NT2/D1 (cell line): Measurements from ENCODE around the gene TMEM183A.
"Not testable (repeated sequence)": the region's sequence is repeated elsewhere in the genome, so short reads cannot be mapped to it uniquely, and the experiment has no call there.

ENCODE experiments used
- DNase-seq: peaks from one replicate; pipeline ENCODE4 v3.0.0-alpha.2; 2011; ENCODE audit warnings: low read depth, low spot score
- H3K27me3 ChIP-seq: 2 replicates; pipeline ENCODE4 v1.6.0; 2011; ENCODE audit warnings: mild to moderate bottlenecking; ENCODE audit not compliant: insufficient read length, insufficient read depth
- H3K36me3 ChIP-seq: 2 replicates; pipeline ENCODE4 v1.6.1; 2011; ENCODE audit warnings: mild to moderate bottlenecking, low read length, mixed read lengths; ENCODE audit not compliant: insufficient read depth, insufficient read length
- H3K4me1 ChIP-seq: 2 replicates; pipeline ENCODE4 v1.5.1; 2011; ENCODE audit not compliant: insufficient read depth, insufficient read length
- H3K4me3 ChIP-seq: 2 replicates; pipeline ENCODE4 v1.5.1; 2011; ENCODE audit warnings: low read depth; ENCODE audit not compliant: insufficient read length
- H3K9ac ChIP-seq: 2 replicates; pipeline ENCODE4 v1.6.0; 2011; ENCODE audit warnings: low read depth; ENCODE audit not compliant: insufficient read length
- H3K9me3 ChIP-seq: 2 replicates; pipeline ENCODE4 v1.5.1; 2011; ENCODE audit warnings: mild to moderate bottlenecking, low read length; ENCODE audit not compliant: insufficient read depth
- SUZ12 ChIP-seq: IDR thresholded peaks from 2 replicates; pipeline ENCODE4 v1.6.1; 2011; ENCODE audit not compliant: insufficient read length, insufficient read depth; ENCODE audit errors: extremely low read depth
- YY1 ChIP-seq: IDR thresholded peaks from 2 replicates; pipeline ENCODE4 v1.6.1; 2011; ENCODE audit not compliant: insufficient read length, insufficient read depth
- ZNF274 ChIP-seq: IDR thresholded peaks from 2 replicates; pipeline ENCODE4 v1.6.1; 2011; ENCODE audit warnings: mild to moderate bottlenecking, low read depth, low read length

The TMEM183A gene

DNA sequence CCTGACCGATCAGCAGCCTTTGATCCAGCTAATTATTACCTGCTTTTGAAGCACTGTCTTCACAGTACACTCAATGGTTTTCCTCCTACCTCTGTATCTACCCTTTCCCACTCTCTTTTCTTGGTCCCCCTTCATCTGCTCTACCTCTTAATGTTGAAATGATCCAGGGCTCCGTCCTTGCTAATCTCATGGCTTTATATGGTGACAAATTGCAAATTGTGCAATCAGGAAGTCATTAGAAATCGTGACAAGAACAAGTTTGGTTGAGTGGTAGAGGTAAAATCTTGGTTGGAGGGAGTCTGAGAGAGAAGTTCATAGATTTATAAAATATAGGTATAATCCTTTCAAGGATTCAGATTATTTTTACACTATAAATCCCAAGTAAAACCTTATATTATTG lies 30.5 kb upstream of the TMEM183A start:
- no peak for TF ChIP-seq YY1
- no peak for TF ChIP-seq SUZ12
- TF ChIP-seq ZNF274, result no peak
- DNase-seq, result no peak
- Histone ChIP-seq H3K4me3 (no peak overlapping the region), H3K4me1 (no peaks in the 10 kb centered on the region), H3K36me3 (no peaks in the 10 kb centered on the region), H3K9me3 (no peaks in the 10 kb centered on the region), H3K27me3 (no peaks in the 10 kb centered on the region), H3K9ac (no peak overlapping the region)

DNA sequence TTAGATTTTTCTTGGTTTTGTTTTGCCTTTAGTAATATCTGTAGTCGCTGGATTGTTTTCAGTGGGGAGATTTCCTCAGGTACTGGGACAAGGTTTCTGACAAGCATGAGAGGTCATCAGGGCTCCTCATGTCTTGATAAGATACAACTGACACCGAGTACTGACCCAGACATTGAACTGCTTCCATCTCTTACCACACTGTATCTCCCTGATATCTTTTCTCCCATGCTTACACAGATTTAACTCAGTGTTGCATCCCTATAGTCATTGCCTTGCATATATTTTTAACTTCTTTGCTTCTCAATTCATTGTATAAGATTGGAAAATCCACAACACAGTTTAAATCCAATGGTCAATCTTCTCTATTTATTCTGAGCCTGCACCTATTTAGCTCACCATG lies 27.7 kb upstream of the TMEM183A start:
- Histone ChIP-seq H3K4me1 (no peaks in the 10 kb centered on the region), H3K27me3 (no peaks in the 10 kb centered on the region), H3K36me3 (no peaks in the 10 kb centered on the region), H3K4me3 (no peak overlapping the region), H3K9me3 (no peaks in the 10 kb centered on the region), H3K9ac (no peak overlapping the region)
- no peak for DNase-seq
- TF ChIP-seq YY1, result no peak
- no peak for TF ChIP-seq SUZ12
- TF ChIP-seq ZNF274, result no peak

GRCh38 chr1:202981939-202982338 lies 25.2 kb upstream of the TMEM183A start:
- Histone ChIP-seq H3K36me3 (no peaks in the 10 kb centered on the region), H3K9me3 (no peaks in the 10 kb centered on the region), H3K4me1 (no peaks in the 10 kb centered on the region), H3K27me3 (no peaks in the 10 kb centered on the region), H3K4me3 (no peak overlapping the region), H3K9ac (no peak overlapping the region)
- no peak for DNase-seq
- TF ChIP-seq SUZ12, result no peak
- no peak for TF ChIP-seq YY1
- no peak for TF ChIP-seq ZNF274

DNA sequence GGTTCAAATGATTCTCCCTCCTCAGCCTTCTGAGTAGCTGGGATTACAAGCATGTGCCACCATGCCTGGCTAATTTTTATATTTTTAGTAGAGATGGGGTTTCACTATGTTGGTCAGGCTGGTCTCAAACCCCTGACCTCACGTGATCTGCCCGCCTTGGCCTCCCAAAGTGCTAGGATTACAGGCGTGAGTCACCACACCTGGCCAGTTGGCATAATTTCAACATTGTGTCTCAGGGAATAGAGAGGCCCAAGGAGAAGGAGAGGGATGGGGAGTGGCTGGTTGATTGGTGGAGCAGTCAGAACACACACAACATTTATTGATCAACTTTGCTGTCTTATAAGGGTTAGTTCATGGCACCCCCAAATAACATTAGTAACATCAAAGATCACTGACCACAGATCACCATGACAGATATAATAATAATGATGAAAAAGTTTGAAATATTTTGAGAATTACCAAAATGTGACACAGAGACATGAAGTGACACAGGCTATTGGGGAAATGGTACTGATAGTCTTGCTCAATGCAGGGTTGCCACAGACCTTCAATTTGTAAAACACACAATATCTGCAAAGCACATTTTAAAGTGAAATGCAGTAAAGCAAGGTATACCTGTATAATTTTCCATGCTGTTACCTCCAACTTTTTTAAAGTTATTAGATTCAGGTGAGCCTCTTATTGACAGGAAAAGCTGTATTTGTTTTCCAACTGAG lies 24.3 kb upstream of the TMEM183A start:
- no peak for TF ChIP-seq YY1
- no peak overlapping the region for H3K4me3 ChIP-seq
- H3K4me1 ChIP-seq, result no peaks in the 10 kb centered on the region
- no peak for DNase-seq
- no peaks in the 10 kb centered on the region for H3K9me3 ChIP-seq
- H3K27me3 ChIP-seq, result no peaks in the 10 kb centered on the region
- no peak overlapping the region for H3K9ac ChIP-seq
- H3K36me3 ChIP-seq, result no peaks in the 10 kb centered on the region

DNA sequence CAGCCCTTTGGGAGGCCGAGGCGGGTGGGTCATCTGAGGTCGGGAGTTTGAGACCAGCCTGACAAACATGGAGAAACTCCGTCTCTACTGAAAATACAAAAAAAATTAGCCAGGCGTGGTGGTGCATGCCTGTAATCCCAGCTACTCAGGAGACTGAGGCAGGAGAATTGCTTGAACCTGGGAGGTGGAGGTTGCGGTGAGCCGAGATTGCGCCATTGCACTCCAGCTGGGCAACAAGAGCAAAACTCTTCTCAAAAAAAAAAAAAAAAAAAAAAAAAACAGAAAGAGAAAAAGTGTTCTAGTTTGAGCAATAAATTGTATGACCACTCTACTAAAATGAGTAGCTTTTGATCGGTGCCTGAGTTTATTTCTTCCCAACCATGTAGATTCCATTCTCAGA lies 21.1 kb upstream of the TMEM183A start:
- H3K4me1 ChIP-seq, H3K4me3 ChIP-seq, H3K9me3 ChIP-seq, DNase-seq, H3K9ac ChIP-seq, H3K36me3 ChIP-seq, H3K27me3 ChIP-seq: not testable (repeated sequence)

DNA sequence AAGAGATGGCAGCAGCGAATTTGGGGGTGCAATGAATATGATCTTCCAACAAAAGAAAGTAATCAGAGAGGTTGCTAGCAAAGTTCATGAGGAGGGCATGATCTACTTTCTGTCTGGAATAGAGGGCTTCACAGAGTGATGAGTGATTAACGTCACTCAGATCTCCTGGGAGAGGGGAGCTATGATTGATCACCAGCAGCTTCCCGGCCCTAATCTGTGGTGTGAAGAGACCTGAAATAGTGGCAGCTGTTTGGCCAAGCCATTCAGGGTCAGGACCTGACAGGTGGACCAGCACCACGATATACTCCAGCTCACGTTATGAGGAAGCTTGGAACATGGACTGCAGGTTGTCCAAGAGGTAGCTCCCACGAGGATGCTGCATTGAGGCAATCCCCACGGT lies 19.9 kb upstream of the TMEM183A start:
- no peak overlapping the region for H3K4me3 ChIP-seq
- H3K4me1 ChIP-seq, result no peaks in the 10 kb centered on the region
- H3K9ac ChIP-seq, result no peak overlapping the region
- H3K36me3 ChIP-seq, result no peaks in the 10 kb centered on the region
- H3K27me3 ChIP-seq, result no peaks in the 10 kb centered on the region
- DNase-seq, result no peak
- no peaks in the 10 kb centered on the region for H3K9me3 ChIP-seq
- no peak for TF ChIP-seq YY1
- no peak for TF ChIP-seq SUZ12
- TF ChIP-seq ZNF274, result no peak

DNA sequence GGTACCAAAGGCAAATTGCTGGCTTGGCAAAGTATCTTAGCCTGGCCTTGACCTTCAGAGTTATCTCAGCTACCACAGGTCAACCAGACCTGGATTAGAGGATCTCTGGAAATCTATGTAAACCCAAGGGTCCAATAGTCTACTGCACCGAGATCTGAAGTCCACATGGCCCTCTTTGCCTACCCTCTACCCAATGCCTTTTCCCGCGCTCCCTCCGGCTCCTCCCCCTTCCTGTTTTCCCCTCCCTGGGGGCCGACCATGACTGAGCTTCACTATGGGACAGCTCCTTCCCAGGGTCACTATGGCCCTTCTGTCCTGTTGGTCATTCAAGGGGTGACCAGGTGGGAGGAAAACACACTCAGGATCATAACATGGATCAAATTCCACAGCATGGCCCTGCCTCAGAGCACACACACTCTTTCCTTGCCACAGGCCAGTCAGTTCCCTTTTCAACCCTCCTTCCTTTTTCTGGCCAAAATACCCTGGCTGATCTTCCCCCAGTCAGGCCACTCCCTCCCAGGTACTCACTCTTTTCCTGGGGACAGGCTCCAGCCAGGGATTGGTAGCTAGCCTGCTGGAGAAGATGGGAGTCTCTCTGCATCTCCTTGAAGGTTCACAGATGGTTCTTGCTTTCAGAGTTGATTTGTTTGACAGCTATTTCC lies 19.1 kb upstream of the TMEM183A start:
- TF ChIP-seq ZNF274 (no peak), YY1 (no peak), SUZ12 (no peak)
- no peaks in the 10 kb centered on the region for H3K27me3 ChIP-seq
- H3K36me3 ChIP-seq, result no peaks in the 10 kb centered on the region
- no peak overlapping the region for H3K9ac ChIP-seq
- DNase-seq, result no peak
- H3K4me1 ChIP-seq, result no peaks in the 10 kb centered on the region
- H3K4me3 ChIP-seq, result no peak overlapping the region
- no peaks in the 10 kb centered on the region for H3K9me3 ChIP-seq

DNA sequence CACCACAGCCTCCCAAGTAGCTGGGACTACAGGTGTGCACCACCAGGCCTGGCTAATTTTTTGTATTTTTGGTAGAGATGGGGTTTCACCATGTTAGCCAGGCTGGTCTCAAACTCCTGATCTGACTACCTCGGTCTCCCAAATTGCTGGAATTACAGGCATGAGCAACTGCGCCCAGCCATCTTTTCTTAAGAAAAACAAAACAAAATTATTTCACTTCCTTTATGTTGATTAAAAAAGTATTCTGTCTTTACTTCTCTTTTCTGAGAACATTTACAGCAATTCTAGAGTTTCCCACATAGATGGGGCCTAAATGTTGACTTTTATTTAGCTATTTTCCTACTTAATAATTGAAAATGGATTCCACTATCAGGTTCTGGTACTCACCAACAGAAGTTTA lies 17.3 kb upstream of the TMEM183A start:
- TF ChIP-seq ZNF274 (no peak), YY1 (no peak), SUZ12 (no peak)
- H3K36me3 ChIP-seq, result no peaks in the 10 kb centered on the region
- no peaks in the 10 kb centered on the region for H3K9me3 ChIP-seq
- H3K27me3 ChIP-seq, result no peaks in the 10 kb centered on the region
- H3K9ac ChIP-seq, result no peak overlapping the region
- no peak for DNase-seq
- no peaks in the 10 kb centered on the region for H3K4me1 ChIP-seq
- H3K4me3 ChIP-seq, result no peak overlapping the region
